ENCODE data around the gene CCDC28A.
A peak's percentile ranks its signal among the peaks of the same experiment; 100 is the strongest.

The CCDC28A gene

GRCh38 chr6:138787138-138787537 lies 13.6 kb downstream of the CCDC28A start:
- DNase-seq (ENCODE audit: low read depth in 2 of 2) = no peak
- TF ChIP-seq, protein P1, sequence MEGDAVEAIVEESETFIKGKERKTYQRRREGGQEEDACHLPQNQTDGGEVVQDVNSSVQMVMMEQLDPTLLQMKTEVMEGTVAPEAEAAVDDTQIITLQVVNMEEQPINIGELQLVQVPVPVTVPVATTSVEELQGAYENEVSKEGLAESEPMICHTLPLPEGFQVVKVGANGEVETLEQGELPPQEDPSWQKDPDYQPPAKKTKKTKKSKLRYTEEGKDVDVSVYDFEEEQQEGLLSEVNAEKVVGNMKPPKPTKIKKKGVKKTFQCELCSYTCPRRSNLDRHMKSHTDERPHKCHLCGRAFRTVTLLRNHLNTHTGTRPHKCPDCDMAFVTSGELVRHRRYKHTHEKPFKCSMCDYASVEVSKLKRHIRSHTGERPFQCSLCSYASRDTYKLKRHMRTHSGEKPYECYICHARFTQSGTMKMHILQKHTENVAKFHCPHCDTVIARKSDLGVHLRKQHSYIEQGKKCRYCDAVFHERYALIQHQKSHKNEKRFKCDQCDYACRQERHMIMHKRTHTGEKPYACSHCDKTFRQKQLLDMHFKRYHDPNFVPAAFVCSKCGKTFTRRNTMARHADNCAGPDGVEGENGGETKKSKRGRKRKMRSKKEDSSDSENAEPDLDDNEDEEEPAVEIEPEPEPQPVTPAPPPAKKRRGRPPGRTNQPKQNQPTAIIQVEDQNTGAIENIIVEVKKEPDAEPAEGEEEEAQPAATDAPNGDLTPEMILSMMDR (IDR thresholded peaks at IDR 0.05; ENCODE audit: low read depth, low read length) = no peak
- H3K4me3 ChIP-seq (replicated peaks in 1 of 2; ENCODE audit: low read depth in 2 of 2, low read length in 2 of 2) = no peak overlapping the region

DNA sequence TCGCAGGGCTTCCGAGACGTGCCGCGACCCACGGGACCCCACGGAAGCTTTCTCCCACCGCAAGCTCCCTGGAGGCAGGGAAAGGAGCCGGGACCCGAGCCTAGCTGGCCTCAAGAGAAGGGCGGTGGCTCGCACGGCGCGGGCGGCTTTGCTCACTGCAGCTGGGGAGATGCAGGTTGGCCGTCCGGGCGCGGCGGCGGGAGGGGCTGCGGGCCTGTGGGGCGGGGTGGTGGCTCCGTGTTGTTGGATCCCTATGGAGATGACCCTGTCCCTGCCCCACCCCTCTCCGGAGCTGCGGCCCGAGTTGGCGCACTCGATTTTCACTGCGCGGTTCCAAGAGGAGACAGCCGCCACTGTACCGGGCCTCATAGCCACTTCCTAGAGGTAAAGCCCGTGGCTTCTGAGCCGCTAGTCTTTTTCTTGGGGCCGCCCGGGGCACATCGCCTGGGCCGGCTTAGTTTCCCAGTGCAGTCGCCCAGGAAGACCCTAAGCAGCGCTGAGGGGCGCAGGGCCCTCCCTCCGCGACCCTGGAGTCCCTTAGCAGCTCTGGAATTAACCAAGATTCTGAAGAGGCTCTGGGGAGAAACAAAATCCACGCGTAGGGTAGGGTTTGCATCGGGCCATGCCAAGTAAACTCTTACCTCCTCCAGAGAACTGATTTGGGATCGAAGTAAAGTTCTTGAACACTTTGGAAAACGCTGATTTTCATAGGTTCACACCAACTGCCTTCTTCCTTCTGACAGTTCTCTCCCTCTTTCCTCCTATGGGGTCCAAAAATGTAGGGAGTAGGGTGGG lies 22.4 kb downstream of the CCDC28A start, which contains the start of gene ECT2L:
ECT2L (plus strand) TSS at position 279 of the 795 bp plus-strand sequence. CDS start 17,188 bp downstream, outside the sequence.
- peak; percentile 57 to 62 for DNase-seq (ENCODE audit: low read depth in 2 of 2)
- TF ChIP-seq, protein P1 (IDR thresholded peaks at IDR 0.05; ENCODE audit: low read depth, low read length) = no peak
- peak within 1 kb of the TSS; percentile 30 to 43 for H3K4me3 ChIP-seq (replicated peaks in 1 of 2; ENCODE audit: low read depth in 2 of 2, low read length in 2 of 2)

GRCh38 chr6:138796771-138797170 lies 23.2 kb downstream of the CCDC28A start:
- TF ChIP-seq, protein P1 (IDR thresholded peaks at IDR 0.05; ENCODE audit: low read depth, low read length) = no peak
- H3K4me3 ChIP-seq (replicated peaks in 1 of 2; ENCODE audit: low read depth in 2 of 2, low read length in 2 of 2) = no peak overlapping the region
- DNase-seq (ENCODE audit: low read depth in 2 of 2) = no peak

GRCh38 chr6:138797806-138798446 lies 24.4 kb downstream of the CCDC28A start:
- no peak overlapping the region for H3K4me3 ChIP-seq (replicated peaks in 1 of 2; ENCODE audit: low read depth in 2 of 2, low read length in 2 of 2)
- TF ChIP-seq, protein P1 (IDR thresholded peaks at IDR 0.05; ENCODE audit: low read depth, low read length) = no peak
- no peak for DNase-seq (ENCODE audit: low read depth in 2 of 2)

GRCh38 chr6:138800377-138801150 lies 27.0 kb downstream of the CCDC28A start:
- no peak for DNase-seq (ENCODE audit: low read depth in 2 of 2)
- TF ChIP-seq, protein P1 (IDR thresholded peaks at IDR 0.05; ENCODE audit: low read depth, low read length) = no peak
- no peak overlapping the region for H3K4me3 ChIP-seq (replicated peaks in 1 of 2; ENCODE audit: low read depth in 2 of 2, low read length in 2 of 2)

DNA sequence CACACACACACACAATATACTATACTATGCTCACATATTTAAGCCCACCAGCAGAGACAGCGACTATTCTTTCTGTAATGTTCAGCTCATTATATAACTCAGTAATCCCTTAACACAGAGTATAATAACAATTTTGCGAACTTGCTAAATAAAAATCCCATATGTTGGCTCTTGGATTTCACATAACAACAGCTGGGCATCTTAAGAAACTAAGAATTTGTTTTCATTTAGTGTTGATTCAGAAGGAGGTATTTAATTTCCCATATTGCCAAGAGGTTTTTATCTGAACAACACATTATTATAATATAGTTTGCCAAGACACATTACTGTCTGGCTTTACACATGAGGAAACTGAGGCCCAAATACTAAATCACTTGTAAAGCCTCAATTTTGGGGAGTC lies 29.8 kb downstream of the CCDC28A start:
- no peak overlapping the region for H3K4me3 ChIP-seq (replicated peaks in 1 of 2; ENCODE audit: low read depth in 2 of 2, low read length in 2 of 2)
- TF ChIP-seq, protein P1 (IDR thresholded peaks at IDR 0.05; ENCODE audit: low read depth, low read length) = no peak
- no peak for DNase-seq (ENCODE audit: low read depth in 2 of 2)

Measured in cardiac fibroblast (primary cell).